GM12878 (cell line): ENCODE data around the gene TTI1. TPM values are rescaled to one million over a fixed set of nuclear protein-coding genes. Genes with fewer than 3 reads are reported as not detected.

Source experiments
- ATAC-seq: fragments of 200-7000 bp; cut with Tn5 transposase; 3 replicates; pipeline ENCODE4 v1.9.1; 2020; ENCODE audit warnings: mild to moderate bottlenecking, moderate library complexity
- BruUV-seq: library from RNA; stranded (reverse); fragments of 400-500 nt; replicated peaks from 2 replicates; lab custom pipeline; 2021; lab: Mats Ljungman, UMichigan
- CTCF ChIA-PET: fragments of 300-600 bp; sonication (Branson Sonifier 250); formaldehyde crosslinking; extraction: SDS; loops from one replicate; lab custom pipeline; 2021; ENCODE audit warnings: inconsistent platforms; lab: Yijun Ruan, JAX
- POLR2A ChIA-PET: fragments of 350-600 bp; formaldehyde crosslinking; extraction: SDS; loops from one replicate; lab custom pipeline; 2021; ENCODE audit warnings: inconsistent platforms; lab: Charles Lee
- RAD21 ChIA-PET: fragments of 300-600 bp; sonication (Branson Sonifier 250); formaldehyde crosslinking; loops from one replicate; lab custom pipeline; 2023; ENCODE audit warnings: antibody characterized with exemption; ENCODE audit not compliant: unreplicated experiment; lab: Charles Lee
- SMC1A ChIA-PET: fragments of 300-600 bp; sonication (Branson Sonifier 250); formaldehyde crosslinking; loops from one replicate; lab custom pipeline; 2023; ENCODE audit not compliant: unreplicated experiment, uncharacterized antibody; lab: Charles Lee
- DNase-seq: peaks from one replicate; pipeline ENCODE4 v3.0.0-alpha.2; 2011; ENCODE audit warnings: low read depth, low spot score
- FAIRE-seq: peaks from 3 replicates; lab custom pipeline; 2011; peaks lifted over from hg19 to GRCh38; lab: Jason Lieb, UNC
- H2AFZ ChIP-seq: 2 replicates; pipeline ENCODE4 v1.6.0; 2011; ENCODE audit warnings: low read depth, low read length, control low read depth; ENCODE audit not compliant: control insufficient read depth
- H3K27ac ChIP-seq: 2 replicates; pipeline ENCODE4 v1.5.1; 2011; ENCODE audit warnings: control low read depth; ENCODE audit not compliant: control insufficient read depth, insufficient read depth
- H3K27me3 ChIP-seq, 2 experiments: replicated peaks in 1 of 2; 2 replicates each; pipeline versions ENCODE4 v1.6.0 to v1.6.1; 2011; ENCODE audit warnings: low read length in 1 of 2; ENCODE audit not compliant: control insufficient read depth in 2 of 2, insufficient read depth in 2 of 2
- H3K36me3 ChIP-seq, 2 experiments: 2 replicates each; pipeline ENCODE4 v1.5.1; 2011; ENCODE audit warnings: low read length in 1 of 2; ENCODE audit not compliant: control insufficient read depth in 2 of 2, insufficient read depth in 2 of 2
- H3K4me1 ChIP-seq: 2 replicates; pipeline ENCODE4 v1.6.1; 2011; ENCODE audit warnings: mild to moderate bottlenecking, low read length, moderate library complexity, mixed read lengths; ENCODE audit not compliant: control insufficient read depth, insufficient read depth
- H3K4me2 ChIP-seq: 2 replicates; pipeline ENCODE4 v1.6.0; 2011; ENCODE audit warnings: control low read depth; ENCODE audit not compliant: control insufficient read depth, insufficient read depth
- H3K4me3 ChIP-seq: fragments of 200-600 bp; sonication (generic); 2 replicates; pipeline ENCODE4 v1.5.1; 2016
- H3K79me2 ChIP-seq: 2 replicates; pipeline ENCODE4 v1.6.0; 2011; ENCODE audit warnings: low read length; ENCODE audit not compliant: control insufficient read depth, insufficient read depth
- H3K9ac ChIP-seq: 2 replicates; pipeline ENCODE4 v1.8.0; 2011; ENCODE audit warnings: low read length, control low read depth, mixed read lengths; ENCODE audit not compliant: control insufficient read depth, insufficient read depth
- H3K9me3 ChIP-seq: replicated peaks from 3 replicates; pipeline ENCODE4 v1.5.1; 2011; ENCODE audit warnings: mild to moderate bottlenecking, low read length; ENCODE audit not compliant: control insufficient read depth, insufficient read depth
- H4K20me1 ChIP-seq: 2 replicates; pipeline ENCODE4 v1.6.0; 2011; ENCODE audit not compliant: control insufficient read depth, insufficient read depth
- ASH2L ChIP-seq: fragments of 300-600, 200-600 bp; sonication (generic); IDR thresholded peaks from 2 replicates; pipeline ENCODE4 v1.6.1; 2017; ENCODE audit warnings: low read depth, mild to moderate bottlenecking, borderline replicate concordance
- BACH1 ChIP-seq: fragments of 450-650 bp; IDR thresholded peaks from 2 replicates; pipeline ENCODE4 v1.6.1; 2017; ENCODE audit warnings: mild to moderate bottlenecking, borderline replicate concordance
- CREB1 ChIP-seq: IDR thresholded peaks from 2 replicates; pipeline ENCODE4 v1.6.1; 2012; ENCODE audit warnings: low read depth, mild to moderate bottlenecking, inconsistent platforms
- E2F8 ChIP-seq: fragments of 450-650 bp; IDR thresholded peaks from 2 replicates; pipeline ENCODE4 v1.6.1; 2018; ENCODE audit warnings: mild to moderate bottlenecking, low read depth, moderate library complexity; ENCODE audit not compliant: partially characterized antibody
- HSF1 ChIP-seq: fragments of 150-350 bp; IDR thresholded peaks from 2 replicates; pipeline ENCODE4 v1.6.1; 2014; ENCODE audit warnings: mild to moderate bottlenecking, low read depth, low read length
- SP1 ChIP-seq: IDR thresholded peaks from one replicate; pipeline ENCODE4 v1.6.1; 2011; ENCODE audit warnings: low read depth, low read length
- SUZ12 ChIP-seq: fragments of 200-600 bp; sonication (generic); IDR thresholded peaks from one replicate; pipeline ENCODE4 v1.6.1; 2018; ENCODE audit warnings: antibody characterized with exemption, mild to moderate bottlenecking; ENCODE audit not compliant: unreplicated experiment
- TCF3 ChIP-seq: IDR thresholded peaks from 2 replicates; pipeline ENCODE4 v1.6.1; 2012; ENCODE audit warnings: low read depth, mild to moderate bottlenecking, low read length, borderline replicate concordance; ENCODE audit not compliant: insufficient read depth
- USF1 ChIP-seq: IDR thresholded peaks from 2 replicates; pipeline ENCODE4 v1.6.1; 2011; ENCODE audit warnings: borderline replicate concordance, low read depth, mild to moderate bottlenecking, moderate library complexity, mixed read lengths, low read length; ENCODE audit not compliant: insufficient read depth; ENCODE audit errors: extremely low read length
- WGBS: methylation state at CpG from one replicate; pipeline ENCODE4 v1.1.6; 2016; ENCODE audit warnings: low lambda C conversion rate; ENCODE audit not compliant: insufficient replicate concordance, insufficient coverage; ENCODE audit errors: missing lambda C conversion rate; 5-methylcytosine and 5-hydroxymethylcytosine counted together
- in situ Hi-C: fragments of 300-500 bp; cut with MboI; formaldehyde crosslinking; loops from 9 replicates; pipeline ENCODE4 v1.14.3; 2018; ENCODE audit warnings: mixed read lengths
- intact Hi-C: fragments of 100-400 bp; cut with micrococcal nuclease; formaldehyde crosslinking; loops from one replicate; pipeline ENCODE4 v1.14.2; 2022; ENCODE audit not compliant: unreplicated experiment
- polyA plus RNA-seq, 11 experiments: library from polyadenylated mRNA; depleted of rRNA in 4 of 11; unstranded in 6 of 11; stranded (reverse) in 5 of 11; fragments of >200 nt; fragmentation: Nextera tagmentation in 4 of 11; fragmentation: Illumina TruSeq in 1 of 11; extraction: Ambion mirVana in 4 of 11; extraction: Trizol in 1 of 11; gene quantifications; 1 replicate in 1 of 11; 2 replicates in 10 of 11; pipeline versions ENCODE4 v1.2.1 to v1.2.3, GENCODE V29; 2011 to 2016; ENCODE audit warnings: inconsistent platforms in 2 of 11, missing spikeins in 2 of 11, low read depth in 1 of 11
- total RNA-seq, 4 experiments: library from RNA; depleted of rRNA in 3 of 4; stranded (reverse); fragments of >200 nt in 3 of 4; fragmentation: Illumina TruSeq in 1 of 4; extraction: Trizol in 1 of 4; gene quantifications; 2 replicates each; pipeline versions ENCODE4 v1.2.1 to v1.2.3, GENCODE V29; 2013 to 2021

Gene TTI1
- total and polyA plus RNA-seq, 10 of the 15 experiments (the other 5 are each of a cell fraction or from before 2014, with no cell fraction given): 5.3 to 44.6 (median 24.9) TPM

GRCh38 chr20:37987602-37988290 is 45.5 kb downstream of the TTI1 start (continued):
- TF ChIP-seq ASH2L (no peak), HSF1 (no peak), SUZ12 (no peak)

DNA sequence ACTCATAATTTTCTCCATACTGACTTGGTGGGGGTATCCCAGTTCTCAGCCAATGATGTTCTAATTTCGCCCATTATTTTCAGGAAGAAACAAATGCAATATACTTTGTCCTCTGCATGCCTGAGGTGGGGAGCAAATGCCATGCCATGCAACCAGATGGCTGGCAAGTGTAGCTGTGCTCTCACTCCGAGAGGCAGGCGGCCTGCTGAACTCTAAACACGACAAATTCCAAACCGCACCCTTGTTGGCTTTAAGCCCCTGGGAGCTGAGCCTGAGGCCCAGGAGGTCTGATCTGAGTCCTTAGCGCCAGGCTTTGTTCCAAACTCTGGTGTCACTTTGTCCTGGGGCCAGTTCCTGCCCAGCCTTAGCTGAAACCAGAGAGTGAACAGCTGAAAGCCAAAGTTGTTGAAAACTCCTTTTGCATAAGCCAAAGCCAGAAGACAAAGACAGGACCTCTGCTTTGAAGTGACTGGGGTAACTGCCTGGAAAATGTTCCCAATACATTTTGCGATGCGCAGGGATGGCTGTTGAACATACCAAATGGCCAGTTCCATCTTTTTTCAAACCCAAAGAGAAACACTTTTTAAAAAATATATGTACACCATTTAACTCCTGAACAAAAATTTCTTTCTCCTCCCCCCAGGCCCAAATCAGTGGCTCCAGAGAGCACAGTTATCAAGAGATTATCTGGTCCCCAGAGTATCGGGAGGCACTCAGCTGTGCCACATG is 46.2 kb downstream of the TTI1 start:
- Histone ChIP-seq H3K36me3 (no peaks in the 10 kb centered on the region; a peak in 3 of 4 replicates), H3K4me3 (no peak overlapping the region), H3K4me1 (peaks cover 25% of the 10 kb centered on the region), H3K27me3 (no peaks in the 10 kb centered on the region), H3K79me2 (no peaks in the 10 kb centered on the region), H3K9ac (no peak overlapping the region), H3K9me3 (no peaks in the 10 kb centered on the region), H2AFZ (no peak overlapping the region), H3K4me2 (no peak overlapping the region), H4K20me1 (no peaks in the 10 kb centered on the region), H3K27ac (no peak overlapping the region)
- in situ Hi-C loops (no loop called here), intact Hi-C loops (no loop called here)
- TF ChIP-seq USF1 (no peak), BACH1 (no peak), CREB1 (no peak), E2F8 (no peak), TCF3 (no peak), SP1 (no peak)
- CTCF ChIA-PET: no interaction called here
- SMC1A ChIA-PET: no interaction called here
- RAD21 ChIA-PET: no interaction called here
- no peak for DNase-seq
- no peak for FAIRE-seq
- BruUV-seq: no TSS peak
- 99% methylated on average over 9 of the region's 9 CpGs for WGBS
- no peak for ATAC-seq
- POLR2A ChIA-PET: no interaction called here
